ENCODE measurements around the gene C1orf174. TPM values are rescaled to one million over a fixed set of nuclear protein-coding genes. Genes with fewer than 3 reads are reported as not detected.

Gene C1orf174
- total and polyA plus RNA-seq, 2 of the 13 experiments (the other 11 are each of a cell fraction or from before 2014, with no cell fraction given) = 21.6 to 31.4 TPM

DNA sequence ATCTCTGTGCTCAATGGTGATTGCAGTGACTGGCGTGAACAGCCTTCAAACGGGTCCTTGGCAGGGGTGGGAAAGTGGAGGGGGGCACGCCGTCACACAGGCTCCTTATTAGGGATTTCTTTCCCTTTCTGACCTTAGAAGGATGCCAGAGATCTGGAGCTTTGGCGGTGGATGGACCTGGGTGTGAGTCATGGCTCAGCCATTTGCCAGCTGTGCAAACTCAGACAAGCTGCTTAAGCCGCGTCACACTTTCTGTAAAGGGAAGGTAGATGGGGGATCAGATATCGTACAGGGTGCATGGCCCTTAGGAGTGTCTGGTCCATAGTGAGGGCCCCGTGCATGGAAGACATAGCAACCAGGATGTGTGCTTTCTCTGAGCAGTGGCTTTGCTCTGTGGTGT lies 48.3 kb upstream of the C1orf174 start:
- WGBS (ENCODE audit: low lambda C conversion rate) = 31% methylated on average over 6 of the region's 9 CpGs
- Histone ChIP-seq H3K4me1 (ENCODE audit: insufficient read depth, low read length) (peaks cover 19% of the 10 kb centered on the region), H2AFZ (ENCODE audit: low read length) (no peak overlapping the region), H3K27me3 (ENCODE audit: control insufficient read depth in 1 of 2, insufficient read depth in 2 of 2, low read length in 2 of 2) (peaks cover 10 to 62% of the 10 kb centered on the region in 2 experiments; a peak in 4 of 5 replicates), H3K4me2 (ENCODE audit: low read depth, low read length) (no peak overlapping the region), H3K9me3 (ENCODE audit: low read length) (no peaks in the 10 kb centered on the region), H3K4me3 (replicated peaks in 1 of 3; ENCODE audit: insufficient read depth in 1 of 3, low read depth in 2 of 3, low read length in 3 of 3) (no peak overlapping the region), H3K9ac (ENCODE audit: insufficient read depth, low read depth, low read length) (no peak overlapping the region), H3K36me3 (replicated peaks in 1 of 2; ENCODE audit: control insufficient read depth in 1 of 2, insufficient read depth in 2 of 2, low read length in 2 of 2) (no peaks in the 10 kb centered on the region), H3K27ac (ENCODE audit: extremely low read length, insufficient read depth, low read length) (no peak overlapping the region), H4K20me1 (ENCODE audit: insufficient read depth, low read length) (no peaks in the 10 kb centered on the region), H3K79me2 (ENCODE audit: insufficient read depth, low read length) (no peaks in the 10 kb centered on the region)
- intact Hi-C loops (cut with micrococcal nuclease; ENCODE audit: unreplicated experiment) = no loop called here
- ChIA-PET CTCF (ENCODE audit: low intra/inter-chr PET ratio, low total read pairs) (no interaction called here), POLR2A (no interaction called here)
- no peak for FAIRE-seq
- BruUV-seq (replicated peaks) = no TSS peak
- no peak for DNase-seq (ENCODE audit: low spot score)
- TF ChIP-seq KAT2B (IDR thresholded peaks at IDR 0.05; ENCODE audit: borderline replicate concordance, low read depth, low read length) (no peak), THAP7 (CRISPR knock-in tag; IDR thresholded peaks at IDR 0.05) (no peak), KLF13 (CRISPR knock-in tag; IDR thresholded peaks at IDR 0.05) (no peak), ZNF841 (CRISPR knock-in tag; IDR thresholded peaks at IDR 0.05; ENCODE audit: borderline replicate concordance) (no peak), CREB1 (IDR thresholded peaks at IDR 0.05) (0 out of 2 replicates have a peak, but pooled peaks have one; percentile 31), CREB1 (CRISPR knock-in tag; IDR thresholded peaks at IDR 0.05) (no peak), SP5 (CRISPR knock-in tag; IDR thresholded peaks at IDR 0.05; ENCODE audit: borderline replicate concordance, low read depth) (no peak), FOSL2 (CRISPR knock-in tag; IDR thresholded peaks at IDR 0.05) (0 out of 2 replicates have a peak, but pooled peaks have one; percentile 25), HMGA1 (CRISPR knock-in tag; conservative IDR thresholded peaks at IDR 0.05) (no peak)
- TF ChIP-seq, protein P1, sequence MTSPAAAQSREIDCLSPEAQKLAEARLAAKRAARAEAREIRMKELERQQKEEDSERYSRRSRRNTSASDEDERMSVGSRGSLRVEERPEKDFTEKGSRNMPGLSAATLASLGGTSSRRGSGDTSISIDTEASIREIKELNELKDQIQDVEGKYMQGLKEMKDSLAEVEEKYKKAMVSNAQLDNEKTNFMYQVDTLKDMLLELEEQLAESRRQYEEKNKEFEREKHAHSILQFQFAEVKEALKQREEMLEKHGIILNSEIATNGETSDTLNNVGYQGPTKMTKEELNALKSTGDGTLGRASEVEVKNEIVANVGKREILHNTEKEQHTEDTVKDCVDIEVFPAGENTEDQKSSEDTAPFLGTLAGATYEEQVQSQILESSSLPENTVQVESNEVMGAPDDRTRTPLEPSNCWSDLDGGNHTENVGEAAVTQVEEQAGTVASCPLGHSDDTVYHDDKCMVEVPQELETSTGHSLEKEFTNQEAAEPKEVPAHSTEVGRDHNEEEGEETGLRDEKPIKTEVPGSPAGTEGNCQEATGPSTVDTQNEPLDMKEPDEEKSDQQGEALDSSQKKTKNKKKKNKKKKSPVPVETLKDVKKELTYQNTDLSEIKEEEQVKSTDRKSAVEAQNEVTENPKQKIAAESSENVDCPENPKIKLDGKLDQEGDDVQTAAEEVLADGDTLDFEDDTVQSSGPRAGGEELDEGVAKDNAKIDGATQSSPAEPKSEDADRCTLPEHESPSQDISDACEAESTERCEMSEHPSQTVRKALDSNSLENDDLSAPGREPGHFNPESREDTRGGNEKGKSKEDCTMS (CRISPR knock-in tag; conservative IDR thresholded peaks at IDR 0.05) = no peak
- no peak for ATAC-seq
- in situ Hi-C loops (cut with HindIII; ENCODE audit: extremely low pct_ligation_motif_present, low pct_unique_long_range_greater_than_20kb) = no loop called here
